Right lobe of liver (tissue), 6 donors: Measurements from ENCODE around the gene TNFSF18. TPM values are rescaled to one million over a fixed set of nuclear protein-coding genes. Genes with fewer than 3 reads are reported as not detected.

Experiments used
- ATAC-seq, 4 donors: fragments of 200-7000 bp; cut with Tn5 transposase; one replicate each; pipeline ENCODE4 v1.9.1; 2020; ENCODE audit warnings: mild to moderate bottlenecking in 4 of 4, moderate library complexity in 4 of 4
- DNase-seq, 3 donors: peaks; one replicate each; pipeline ENCODE4 v3.0.0-alpha.2; 2020
- H3K27ac ChIP-seq, 3 donors: fragments of 200-600 bp; one replicate each; pipeline ENCODE4 v1.8.0; 2022
- H3K27me3 ChIP-seq, 2 donors: fragments of 200-600 bp; one replicate each; pipeline ENCODE4 v1.8.0; 2022
- H3K36me3 ChIP-seq, 4 donors: fragments of 200-600 bp; sonication (generic) in 1 of 4; one replicate each; pipeline versions ENCODE4 v1.5.1 to v1.8.0; 2017 to 2022; ENCODE audit warnings: control low read depth in 1 of 4
- H3K4me1 ChIP-seq, 4 donors: fragments of 200-600 bp; sonication (generic) in 1 of 4; one replicate each; pipeline versions ENCODE4 v1.5.1 to v1.8.0; 2017 to 2022; ENCODE audit warnings: control low read depth in 1 of 4
- H3K4me3 ChIP-seq, 3 donors: fragments of 200-600 bp; one replicate each; pipeline ENCODE4 v1.8.0; 2022
- H3K9me3 ChIP-seq, 4 donors: fragments of 200-600 bp; sonication (generic) in 1 of 4; one replicate each; pipeline versions ENCODE4 v1.5.1 to v1.8.0; 2017 to 2022; ENCODE audit warnings: control low read depth in 1 of 4
- CTCF ChIP-seq, 4 donors: fragments of 200-600 bp in 3 of 4; fragments of 450-650 bp in 1 of 4; IDR thresholded peaks; one replicate each; pipeline versions ENCODE4 v1.5.1 to v1.8.0; 2016 to 2022; ENCODE audit warnings: antibody characterized with exemption in 4 of 4, mild to moderate bottlenecking in 2 of 4
- POLR2A ChIP-seq: fragments of 450-650 bp; IDR thresholded peaks from one replicate; pipeline ENCODE4 v1.6.1; 2017; ENCODE audit warnings: antibody characterized with exemption, mild to moderate bottlenecking
- WGBS: methylation state at CpG from one replicate; pipeline ENCODE4 v1.1.6; 2018; ENCODE audit warnings: low coverage, low lambda C conversion rate; ENCODE audit not compliant: insufficient coverage; ENCODE audit errors: missing lambda C conversion rate; 5-methylcytosine and 5-hydroxymethylcytosine counted together
- intact Hi-C, 2 donors: fragments of 100-400 bp; cut with DNase I; formaldehyde crosslinking; loops; one replicate each; pipeline versions ENCODE4 v1.11.2 to v1.14.1; 2022
- total RNA-seq, 6 experiments: library from RNA; depleted of rRNA in 2 of 6; stranded (reverse); fragments of >200 nt in 2 of 6; fragmentation: NEBNext Ultra II Directional in 3 of 6; extraction: Animal tissue kit (Norgen Biotek cat#: 25700) in 3 of 6; gene quantifications; one replicate each; pipeline versions ENCODE4 v1.1.0 to v1.2.4, GENCODE V29; 2016 to 2023
- donor health status: DM: no; HTN: yes; CAD: no.
- donor health status: DM: no; HTN: no; CAD: no.
- donor health status: DM: no; HTN: no; CAD: no.
- donor health status: DM: no; HTN: yes; CAD: no.
- donor health status: DM: no; HTN: yes; CAD: no.

The TNFSF18 gene
- total RNA-seq, 6 experiments from 2014 or later = not detected

GRCh38 chr1:173057984-173058383 lies 7.2 kb upstream of the TNFSF18 start:
- Histone ChIP-seq H3K27ac (no peak overlapping the region), H3K36me3 (no peaks in the 10 kb centered on the region), H3K4me3 (no peak overlapping the region), H3K27me3 (no peaks in the 10 kb centered on the region), H3K4me1 (peaks cover 0 to under 1% (median 0%) of the 10 kb centered on the region in 4 donors), H3K9me3 (no peaks in the 10 kb centered on the region)
- DNase-seq (no peak), ATAC-seq (no peak)
- no peak for TF ChIP-seq CTCF (IDR thresholded peaks at IDR 0.05)
- no peak for TF ChIP-seq POLR2A
- intact Hi-C loops = no loop called here

GRCh38 chr1:173056365-173056764 lies 5.6 kb upstream of the TNFSF18 start:
- H3K27ac ChIP-seq = no peak overlapping the region
- H3K36me3 ChIP-seq = no peaks in the 10 kb centered on the region
- ATAC-seq (no peak), DNase-seq (no peak)
- peaks cover 0 to 10% (median 5%) of the 10 kb centered on the region in 4 donors for H3K4me1 ChIP-seq
- no peak overlapping the region for H3K4me3 ChIP-seq
- H3K9me3 ChIP-seq = no peaks in the 10 kb centered on the region
- H3K27me3 ChIP-seq = no peaks in the 10 kb centered on the region
- intact Hi-C loops = no loop called here
- WGBS = 88% methylated on average over 1 of the region's 1 CpG
- TF ChIP-seq POLR2A = no peak
- no peak for TF ChIP-seq CTCF (IDR thresholded peaks at IDR 0.05)

GRCh38 chr1:173052681-173053196 lies 2.0 kb upstream of the TNFSF18 start:
- no peak overlapping the region for H3K27ac ChIP-seq
- intact Hi-C loops = no loop called here
- H3K4me3 ChIP-seq = no peak overlapping the region
- H3K4me1 ChIP-seq = peaks cover 0 to 18% (median 9%) of the 10 kb centered on the region in 4 donors
- no peak for TF ChIP-seq POLR2A
- no peak for TF ChIP-seq CTCF (IDR thresholded peaks at IDR 0.05)
- no peaks in the 10 kb centered on the region for H3K9me3 ChIP-seq
- DNase-seq (no peak), ATAC-seq (peak in 3 of 4 donors; percentile 17 to 69 (median 50))
- no peaks in the 10 kb centered on the region for H3K36me3 ChIP-seq
- H3K27me3 ChIP-seq = no peaks in the 10 kb centered on the region
- 44% methylated on average over 4 of the region's 4 CpGs for WGBS

- Histone ChIP-seq H3K4me3 (no peak overlapping the region), H3K36me3 (no peaks in the 10 kb centered on the region), H3K4me1 (peaks cover 0 to 18% (median 9%) of the 10 kb centered on the region in 4 donors), H3K27me3 (no peaks in the 10 kb centered on the region), H3K27ac (no peak overlapping the region), H3K9me3 (no peaks in the 10 kb centered on the region)
- intact Hi-C loops = no loop called here
- no peak for DNase-seq
- ATAC-seq = no peak
- TF ChIP-seq CTCF (IDR thresholded peaks at IDR 0.05) (no peak), POLR2A (no peak)
Observed at GRCh38 chr1:173049322-173049633, 1.5 kb downstream of the TNFSF18 start.

- 67% methylated on average over 1 of the region's 1 CpG for WGBS
- TF ChIP-seq POLR2A (no peak), CTCF (IDR thresholded peaks at IDR 0.05) (no peak)
Observed at GRCh38 chr1:173048621-173049321, 2.0 kb downstream of the TNFSF18 start.

More at GRCh38 chr1:173048621-173049321, 2.0 kb downstream of the TNFSF18 start:
- intact Hi-C loops = no loop called here
- DNase-seq = no peak
- H3K36me3 ChIP-seq = no peaks in the 10 kb centered on the region
- ATAC-seq = peak in 2 of 4 donors; percentile 18 to 49
- H3K4me1 ChIP-seq = peaks cover 0 to 18% (median 9%) of the 10 kb centered on the region in 4 donors
- H3K27ac ChIP-seq = no peak overlapping the region
- no peaks in the 10 kb centered on the region for H3K27me3 ChIP-seq
- no peak overlapping the region for H3K4me3 ChIP-seq
- H3K9me3 ChIP-seq = no peaks in the 10 kb centered on the region
